ENCODE measurements around the gene CBR3. TPM values are rescaled to one million over a fixed set of nuclear protein-coding genes. Genes with fewer than 3 reads are reported as not detected.

The CBR3 gene
- total and polyA plus RNA-seq, 2 of the 4 experiments (the other 2 are of a cell fraction), result 13.4 to 15.4 TPM

- peak overlapping the region; percentile 70 for H3K4me2 ChIP-seq (ENCODE audit: low read depth, low read length)
- H3K9me3 ChIP-seq (ENCODE audit: control insufficient read depth, insufficient read depth, low read length), result no peaks in the 10 kb centered on the region; the same call in 1 of the 2 replicates
- ATAC-seq (ENCODE audit: low read depth) (no peak), DNase-seq (no peak)
- no peak overlapping the region for H4K91ac ChIP-seq (ENCODE audit: insufficient read depth, low read depth, low read length)
- intact Hi-C loops (cut with micrococcal nuclease) (loop anchor here (1.0 to 5.0 kb wide), 3 partner anchors 52 to 177 kb away; no protein-coding TSS in a partner anchor), dilution Hi-C loops (cut with HindIII; ENCODE audit: low sequenced_read_pairs, unreplicated experiment) (no loop called here), in situ Hi-C loops (cut with MboI; ENCODE audit: low sequenced_read_pairs) (loop anchor here (10.0 kb wide), 1 partner anchor 49 kb away; no protein-coding TSS in a partner anchor)
- peak overlapping the region; percentile 58; the same call in 1 of the 2 replicates for H3K27ac ChIP-seq (ENCODE audit: insufficient read depth, low read length)
- H3K4ac ChIP-seq (ENCODE audit: low read depth, low read length), result 0 out of 2 replicates have a peak overlapping the region, but pooled peaks have one; percentile 24
- 0 out of 2 replicates have a peak overlapping the region, but pooled peaks have one; percentile 43 for H2AK5ac ChIP-seq (ENCODE audit: low read depth, low read length)
- no peak overlapping the region for H3K56ac ChIP-seq (ENCODE audit: extremely low read depth, insufficient read depth, low read length)
- H3K18ac ChIP-seq (ENCODE audit: low read depth, low read length), result no peak overlapping the region
- no peak overlapping the region for H2BK120ac ChIP-seq (ENCODE audit: low read depth, low read length)
- H2BK15ac ChIP-seq (ENCODE audit: low read depth, low read length), result no peak overlapping the region
- POLR2A ChIA-PET (ENCODE audit: unreplicated experiment), result interaction anchor here (0.5 to 0.6 kb wide), 2 partner anchors 19 to 130 kb away, joined by 3 to 4 read pairs; no protein-coding TSS in a partner anchor
- H3K9ac ChIP-seq (ENCODE audit: low read depth, low read length), result peak overlapping the region; percentile 79
- peak overlapping the region; percentile 6 to 49; a peak in 3 of 4 replicates for H4K8ac ChIP-seq (ENCODE audit: low read depth in 2 of 2, low read length in 2 of 2)
- H2BK20ac ChIP-seq (ENCODE audit: low read depth, low read length), result no peak overlapping the region
- no peaks in the 10 kb centered on the region for H3K27me3 ChIP-seq (ENCODE audit: control insufficient read depth, insufficient read depth, low read length)
- CTCF ChIA-PET, result no interaction called here
- H2AK9ac ChIP-seq (replicated peaks; ENCODE audit: low read depth, low read length, poor library complexity), result peak overlapping the region; percentile 89
- H4K5ac ChIP-seq (ENCODE audit: low read depth, low read length), result 0 out of 2 replicates have a peak overlapping the region, but pooled peaks have one; percentile 4
- WGBS, 2 experiments (ENCODE audit: extremely low coverage in 2 of 2, insufficient read length in 1 of 2), result 6% methylated on average over 13 of the region's 53 CpGs; no CpG with 5 or more reads in 1 of the 2 experiments
- H2BK5ac ChIP-seq (ENCODE audit: low read depth, low read length, poor library complexity, severe bottlenecking), result no peak overlapping the region
- TF ChIP-seq RCOR1 (IDR thresholded peaks at IDR 0.05; ENCODE audit: insufficient replicate concordance, low read length) (no peak), ELK1 (IDR thresholded peaks at IDR 0.05; ENCODE audit: borderline replicate concordance, low read depth, low read length) (no peak), USF2 (IDR thresholded peaks at IDR 0.05; ENCODE audit: low read depth, low read length) (no peak), POLR2A (IDR thresholded peaks at IDR 0.05; ENCODE audit: low read depth, low read length) (peak; percentile 87)
- peaks cover 4% of the 10 kb centered on the region for H3K4me1 ChIP-seq (ENCODE audit: control insufficient read depth, insufficient read depth, low read length)
- peaks cover 8% of the 10 kb centered on the region for H3K9me1 ChIP-seq (ENCODE audit: insufficient read depth, low read length)
- 0 out of 2 replicates have a peak overlapping the region, but pooled peaks have one; percentile 46 for H3K23ac ChIP-seq (ENCODE audit: low read depth, low read length)
- H3K4me3 ChIP-seq (ENCODE audit: insufficient read depth, low read depth, low read length), result peak overlapping the region; percentile 64
- no peaks in the 10 kb centered on the region for H3K36me3 ChIP-seq (ENCODE audit: control insufficient read depth, insufficient read depth, low read length)
- H2AFZ ChIP-seq (replicated peaks; ENCODE audit: low read length, poor library complexity), result peak overlapping the region; percentile 97
- peak overlapping the region; percentile 84 for H3K14ac ChIP-seq (replicated peaks; ENCODE audit: low read depth, low read length)
- no TSS peak for BruUV-seq (replicated peaks)
- peaks cover 13 to 32% of the 10 kb centered on the region in 2 experiments for H3K79me1 ChIP-seq (ENCODE audit: low read depth in 1 of 2, low read length in 2 of 2)
- no peaks in the 10 kb centered on the region for H4K20me1 ChIP-seq (ENCODE audit: insufficient read depth, low read length)
These were observed 20.9 kb downstream of the CBR3 start for GRCh38 chr21:36155603-36156338.
